PC-3 (cell line): ENCODE data around the gene NUTM2F. TPM values are rescaled to one million over a fixed set of nuclear protein-coding genes. Genes with fewer than 3 reads are reported as not detected.
"Not testable (repeated sequence)": the region's sequence is repeated elsewhere in the genome, so short reads cannot be mapped to it uniquely, and the experiment has no call there.

ENCODE experiments used
- ATAC-seq: fragments of 200-7000 bp; cut with Tn5 transposase; 2 replicates; pipeline ENCODE4 v1.9.1; 2020; ENCODE audit warnings: mild to moderate bottlenecking, moderate library complexity
- BruUV-seq: library from RNA; stranded (reverse); fragments of 400-500 nt; replicated peaks from 2 replicates; lab custom pipeline; 2021; lab: Mats Ljungman, UMichigan
- CTCF ChIA-PET: fragments of 300-600 bp; sonication (Branson Sonifier 250); formaldehyde crosslinking; loops from one replicate; lab custom pipeline; 2022; ENCODE audit warnings: antibody characterized with exemption; lab: Charles Lee
- POLR2A ChIA-PET: fragments of 300-600 bp; sonication (Branson Sonifier 250); formaldehyde crosslinking; loops from one replicate; lab custom pipeline; 2022; ENCODE audit warnings: antibody characterized with exemption; ENCODE audit not compliant: unreplicated experiment; lab: Charles Lee
- DNase-seq: peaks from one replicate; pipeline ENCODE4 v3.0.0-alpha.2; 2015
- H2AFZ ChIP-seq: fragments of 300-600 bp; sonication (generic); 2 replicates; pipeline ENCODE4 v1.6.0; 2016; ENCODE audit warnings: antibody characterized with exemption, low read length
- H3F3A ChIP-seq: fragments of 300-600 bp; sonication (generic); one replicate; pipeline ENCODE4 v1.6.0; 2017; ENCODE audit warnings: antibody characterized with exemption, low read length, control low read depth, mild to moderate bottlenecking; ENCODE audit not compliant: unreplicated experiment
- H3K27ac ChIP-seq: fragments of 300-600 bp; sonication (generic); 2 replicates; pipeline ENCODE4 v1.5.1; 2016; ENCODE audit warnings: mild to moderate bottlenecking, low read length
- H3K27me3 ChIP-seq: fragments of 300-600 bp; sonication (generic); 2 replicates; pipeline ENCODE4 v1.6.1; 2016; ENCODE audit warnings: low read length, mixed read lengths
- H3K36me3 ChIP-seq: fragments of 300-600 bp; sonication (generic); 2 replicates; pipeline ENCODE4 v1.6.1; 2016; ENCODE audit warnings: low read depth, mixed run types, low read length, mixed read lengths
- H3K4me1 ChIP-seq: fragments of 300-600 bp; sonication (generic); 2 replicates; pipeline ENCODE4 v1.5.1; 2016; ENCODE audit warnings: low read length; ENCODE audit not compliant: insufficient read depth
- H3K4me2 ChIP-seq: fragments of 300-600 bp; sonication (generic); 2 replicates; pipeline ENCODE4 v1.6.0; 2016; ENCODE audit warnings: low read length
- H3K4me3 ChIP-seq: fragments of 300-600 bp; sonication (generic); 2 replicates; pipeline ENCODE4 v1.5.1; 2016; ENCODE audit warnings: mild to moderate bottlenecking, low read length, mixed read lengths
- H3K79me2 ChIP-seq: fragments of 300-600 bp; sonication (generic); 2 replicates; pipeline ENCODE4 v1.6.1; 2017; ENCODE audit warnings: low read length, mixed read lengths
- H3K9ac ChIP-seq: fragments of 300-600 bp; sonication (generic); 2 replicates; pipeline ENCODE4 v1.6.0; 2016; ENCODE audit warnings: mild to moderate bottlenecking, low read length
- H3K9me2 ChIP-seq: fragments of 300-600 bp; sonication (generic); replicated peaks from 2 replicates; pipeline ENCODE4 v1.6.1; 2016; ENCODE audit warnings: mixed run types, low read length, mixed read lengths
- H3K9me3 ChIP-seq: fragments of 300-600 bp; sonication (generic); 2 replicates; pipeline ENCODE4 v1.6.1; 2016; ENCODE audit warnings: low read length, mixed read lengths
- H4K20me1 ChIP-seq: fragments of 300-600 bp; sonication (generic); 2 replicates; pipeline ENCODE4 v1.6.1; 2016; ENCODE audit warnings: low read length, mixed read lengths
- intact Hi-C: fragments of 100-400 bp; cut with micrococcal nuclease; formaldehyde crosslinking; loops from 2 replicates; pipeline ENCODE4 v1.9.0; 2023
- total RNA-seq: library from RNA; depleted of rRNA; stranded (reverse); fragments of >200 nt; gene quantifications from 2 replicates; pipeline ENCODE4 v1.2.3, GENCODE V29; 2014

The NUTM2F gene
- total RNA-seq, 1 experiment from 2014 or later, result not detected

DNA sequence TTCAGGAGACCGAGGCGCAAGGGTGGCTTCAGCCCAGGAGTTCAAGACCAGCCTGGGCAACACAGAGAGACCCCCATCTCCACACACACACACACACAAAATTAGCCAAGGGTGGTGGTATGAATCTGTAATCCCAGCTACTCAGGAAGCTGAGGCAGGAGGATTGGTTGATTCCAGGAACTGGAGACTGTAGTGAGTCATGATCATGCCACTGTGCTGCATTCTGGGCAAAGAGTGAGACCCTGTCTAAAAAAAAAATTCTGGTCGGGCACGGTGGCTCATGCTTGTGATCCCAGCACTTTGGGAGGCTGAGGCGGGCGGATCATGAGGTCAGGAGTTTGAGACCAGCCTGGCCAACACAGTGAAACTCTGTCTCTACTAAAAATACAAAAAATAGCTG is 11.2 kb upstream of the NUTM2F start:
- H3K9me3 ChIP-seq, H4K20me1 ChIP-seq, H3K9me2 ChIP-seq, POLR2A ChIA-PET, H3K79me2 ChIP-seq, DNase-seq, H3F3A ChIP-seq, H3K4me2 ChIP-seq, H3K4me3 ChIP-seq, CTCF ChIA-PET, H3K9ac ChIP-seq, intact Hi-C loops, H3K27me3 ChIP-seq, ATAC-seq, H3K27ac ChIP-seq, H3K36me3 ChIP-seq, H2AFZ ChIP-seq, H3K4me1 ChIP-seq, BruUV-seq: not testable (repeated sequence)

DNA sequence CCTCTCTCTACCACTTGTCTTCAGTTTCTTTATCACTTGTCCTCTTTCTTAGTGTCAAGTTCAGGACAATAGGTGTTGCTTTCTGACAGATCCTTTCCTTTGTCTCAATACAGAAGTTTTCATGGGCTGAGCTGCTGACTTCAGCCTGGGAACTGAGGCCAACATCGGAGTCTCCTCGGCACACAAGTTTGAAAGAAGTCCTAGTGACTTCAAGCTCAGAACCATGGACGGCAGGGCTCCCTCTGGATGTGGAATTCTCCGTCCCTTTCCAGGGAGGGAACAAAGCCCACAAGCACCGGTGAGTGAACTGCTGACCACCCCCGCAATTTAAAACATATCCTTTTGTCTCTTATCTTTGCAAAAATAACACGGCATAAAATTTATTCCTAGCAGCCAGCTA is 10.3 kb upstream of the NUTM2F start:
- H3K79me2 ChIP-seq, H3K27ac ChIP-seq, BruUV-seq, H3K9me3 ChIP-seq, H3K36me3 ChIP-seq, ATAC-seq, H3F3A ChIP-seq, DNase-seq, H3K4me1 ChIP-seq, H2AFZ ChIP-seq, H3K4me3 ChIP-seq, H3K27me3 ChIP-seq, H3K9ac ChIP-seq, H3K4me2 ChIP-seq, CTCF ChIA-PET, H3K9me2 ChIP-seq, H4K20me1 ChIP-seq, intact Hi-C loops, POLR2A ChIA-PET: not testable (repeated sequence)

DNA sequence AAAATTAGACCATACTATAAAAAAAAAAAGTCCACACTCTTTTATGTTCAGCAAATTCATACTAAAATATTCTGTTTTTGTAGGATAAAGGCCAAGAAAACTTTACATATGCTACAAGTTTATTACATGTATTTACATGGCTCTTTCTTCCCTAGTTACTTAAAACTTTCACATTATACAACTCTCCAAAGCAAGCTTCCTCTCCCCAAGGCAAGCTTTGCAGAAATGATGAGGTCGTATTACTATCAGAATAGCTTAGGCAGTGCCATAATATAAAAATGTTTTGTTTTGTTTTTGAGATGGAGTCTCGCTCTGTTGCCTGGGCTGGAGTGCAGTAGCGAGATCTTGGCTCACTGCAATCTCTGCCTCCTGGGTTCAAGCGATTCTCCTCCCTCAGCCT is 8.0 kb upstream of the NUTM2F start:
- DNase-seq, H3K4me1 ChIP-seq, CTCF ChIA-PET, H3F3A ChIP-seq, H4K20me1 ChIP-seq, BruUV-seq, H3K9me3 ChIP-seq, H3K9ac ChIP-seq, H3K36me3 ChIP-seq, H3K4me2 ChIP-seq, H3K4me3 ChIP-seq, intact Hi-C loops, H2AFZ ChIP-seq, H3K9me2 ChIP-seq, H3K79me2 ChIP-seq, ATAC-seq, H3K27me3 ChIP-seq, POLR2A ChIA-PET, H3K27ac ChIP-seq: not testable (repeated sequence)

GRCh38 chr9:94325583-94325982 is 2.9 kb downstream of the NUTM2F start:
- BruUV-seq, H3K79me2 ChIP-seq, DNase-seq, POLR2A ChIA-PET, H3K4me1 ChIP-seq, H3K27ac ChIP-seq, H3K4me2 ChIP-seq, ATAC-seq, CTCF ChIA-PET, H3K4me3 ChIP-seq, H3K36me3 ChIP-seq, H3K9me2 ChIP-seq, H3F3A ChIP-seq, H3K9me3 ChIP-seq, H3K9ac ChIP-seq, H3K27me3 ChIP-seq, intact Hi-C loops, H2AFZ ChIP-seq, H4K20me1 ChIP-seq: not testable (repeated sequence)

GRCh38 chr9:94323153-94323798 is 5.2 kb downstream of the NUTM2F start:
- POLR2A ChIA-PET, H3K9ac ChIP-seq, DNase-seq, H3K9me2 ChIP-seq, H3F3A ChIP-seq, H3K9me3 ChIP-seq, H3K4me1 ChIP-seq, H2AFZ ChIP-seq, H3K27me3 ChIP-seq, H4K20me1 ChIP-seq, H3K27ac ChIP-seq, H3K79me2 ChIP-seq, intact Hi-C loops, ATAC-seq, H3K4me2 ChIP-seq, H3K4me3 ChIP-seq, BruUV-seq, H3K36me3 ChIP-seq, CTCF ChIA-PET: not testable (repeated sequence)

- H4K20me1 ChIP-seq, H3K4me3 ChIP-seq, H3F3A ChIP-seq, H3K4me2 ChIP-seq, POLR2A ChIA-PET, H3K9me3 ChIP-seq, H3K27me3 ChIP-seq, CTCF ChIA-PET, DNase-seq, intact Hi-C loops, H3K9ac ChIP-seq, BruUV-seq, H3K36me3 ChIP-seq, H3K4me1 ChIP-seq, H3K27ac ChIP-seq, H3K9me2 ChIP-seq, H3K79me2 ChIP-seq, ATAC-seq, H2AFZ ChIP-seq: not testable (repeated sequence)
These were observed 6.0 kb downstream of the NUTM2F start for GRCh38 chr9:94322342-94322940.
